Activated naive CD4-positive, alpha-beta T cell treated with anti-CD3 and anti-CD28 coated beads, Interleukin-2, amount 10 ng/mL, durations not matched to agents 7 days and 5 days (primary cell): ENCODE data around the gene RAET1G.
"Not testable (repeated sequence)": the region's sequence is repeated elsewhere in the genome, so short reads cannot be mapped to it uniquely, and the experiment has no call there.

Experiments used
- CTCF ChIA-PET: fragments of 350-600 bp; sonication (Branson Sonifier 250); formaldehyde crosslinking; loops from one replicate; lab custom pipeline; 2021; ENCODE audit warnings: antibody characterized with exemption; lab: Charles Lee
- DNase-seq: peaks from one replicate; pipeline ENCODE4 v3.0.0-alpha.2; 2020
- H3K27ac Mint-ChIP-seq: one replicate; pipeline ENCODE4 v1.8.0; 2021; ENCODE audit warnings: mild to moderate bottlenecking, moderate library complexity, mixed read lengths
- H3K27me3 Mint-ChIP-seq: one replicate; pipeline ENCODE4 v1.8.0; 2021; ENCODE audit warnings: mild to moderate bottlenecking, mixed read lengths
- H3K36me3 Mint-ChIP-seq: one replicate; pipeline ENCODE4 v1.8.0; 2021; ENCODE audit warnings: mixed read lengths
- H3K4me1 Mint-ChIP-seq: one replicate; pipeline ENCODE4 v1.8.0; 2021; ENCODE audit warnings: mixed read lengths
- H3K4me3 Mint-ChIP-seq: one replicate; pipeline ENCODE4 v1.8.0; 2021; ENCODE audit warnings: mild to moderate bottlenecking, moderate library complexity, mixed read lengths
- H3K9me3 Mint-ChIP-seq: one replicate; pipeline ENCODE4 v1.8.0; 2021; ENCODE audit warnings: mixed read lengths

The RAET1G gene

DNA sequence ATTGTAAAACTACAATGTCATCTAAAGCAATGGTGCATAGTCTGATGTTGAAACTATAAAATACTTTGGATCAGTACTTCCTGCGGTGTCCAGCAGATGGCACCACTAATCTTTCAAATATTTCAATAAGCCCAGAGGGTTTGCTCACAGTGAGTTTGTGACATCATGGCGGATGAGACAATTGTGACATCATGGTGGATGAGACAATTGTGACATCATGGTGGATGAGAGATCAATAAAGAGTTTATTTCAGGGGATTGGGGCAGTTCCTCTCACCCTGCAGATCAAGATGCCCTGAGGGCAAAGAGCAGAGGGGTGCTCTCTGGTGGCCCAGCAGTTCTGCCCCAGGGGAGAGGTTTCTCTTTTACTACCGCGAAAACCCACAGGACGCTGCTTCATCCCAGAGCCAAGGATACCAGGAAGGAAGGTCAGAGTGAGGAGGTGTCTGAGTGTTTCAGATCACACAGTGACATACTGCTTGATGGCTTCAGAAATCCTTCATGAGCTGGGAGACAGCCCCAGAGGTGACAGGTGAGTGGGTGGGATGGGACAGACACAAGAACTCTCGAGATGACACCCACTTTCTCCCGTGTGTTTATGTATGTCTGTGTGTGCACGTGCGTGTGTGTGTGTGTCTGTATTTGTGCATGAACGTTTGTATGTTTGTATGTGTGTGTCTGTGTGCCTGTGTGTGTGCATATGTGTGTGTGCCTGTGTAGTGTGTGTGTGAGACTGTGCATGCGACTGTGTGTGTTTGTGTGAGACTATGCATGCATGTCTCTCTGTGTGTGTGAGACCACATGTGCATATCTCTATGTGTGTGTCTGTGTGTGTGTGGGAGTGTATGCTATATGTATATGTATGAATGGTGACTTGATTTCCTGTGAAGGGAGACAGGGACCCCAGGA is 11.6 kb upstream of the RAET1G start:
- H3K4me3 Mint-ChIP-seq, result no peak overlapping the region
- peak; percentile 81 for DNase-seq

GRCh38 chr6:149933461-149933860 is 10.5 kb upstream of the RAET1G start:
- Mint-ChIP-seq H3K36me3 (no peaks in the 10 kb centered on the region), H3K4me3 (no peak overlapping the region), H3K27ac (no peak overlapping the region), H3K9me3 (no peaks in the 10 kb centered on the region), H3K27me3 (peaks cover 91% of the 10 kb centered on the region), H3K4me1 (peaks cover 29% of the 10 kb centered on the region)
- no peak for DNase-seq
- CTCF ChIA-PET, result interaction anchor here (1.5 kb wide), 1 partner anchor 84 kb away, joined by 5 read pairs; no protein-coding TSS in a partner anchor

More for the DNA sequence above, 11.6 kb upstream of the RAET1G start:
- Mint-ChIP-seq H3K4me1 (peaks cover 38% of the 10 kb centered on the region), H3K27ac (no peak overlapping the region), H3K9me3 (no peaks in the 10 kb centered on the region), H3K36me3 (no peaks in the 10 kb centered on the region), H3K27me3 (peaks cover 91% of the 10 kb centered on the region)
- CTCF ChIA-PET, result interaction anchor here (1.5 to 2.8 kb wide), 2 partner anchors 74 to 82 kb away, joined by 3 to 18 read pairs; no protein-coding TSS in a partner anchor

- no peak overlapping the region for H3K4me3 Mint-ChIP-seq
- no peaks in the 10 kb centered on the region for H3K9me3 Mint-ChIP-seq
- no peak overlapping the region for H3K27ac Mint-ChIP-seq
- peaks cover 24% of the 10 kb centered on the region for H3K4me1 Mint-ChIP-seq
- DNase-seq, result no peak
- CTCF ChIA-PET, result interaction anchor here (1.5 kb wide), 1 partner anchor 84 kb away, joined by 5 read pairs; no protein-coding TSS in a partner anchor
- H3K36me3 Mint-ChIP-seq, result no peaks in the 10 kb centered on the region
- H3K27me3 Mint-ChIP-seq, result peaks cover 91% of the 10 kb centered on the region
Observed at GRCh38 chr6:149933036-149933435, 10.1 kb upstream of the RAET1G start.

GRCh38 chr6:149931501-149931900 is 8.6 kb upstream of the RAET1G start:
- Mint-ChIP-seq H3K4me1 (peaks cover 15% of the 10 kb centered on the region), H3K27me3 (peaks cover 88% of the 10 kb centered on the region)
- CTCF ChIA-PET, result interaction anchor here (1.6 kb wide), 1 partner anchor 85 kb away, joined by 4 read pairs; no protein-coding TSS in a partner anchor

GRCh38 chr6:149929422-149929821 is 6.5 kb upstream of the RAET1G start:
- H3K4me1 Mint-ChIP-seq, result peaks cover 16% of the 10 kb centered on the region
- no peaks in the 10 kb centered on the region for H3K9me3 Mint-ChIP-seq
- CTCF ChIA-PET, result interaction anchor here (1.0 to 1.2 kb wide), 2 partner anchors 81 to 98 kb away, joined by 4 read pairs; no protein-coding TSS in a partner anchor
- H3K27me3 Mint-ChIP-seq, result peaks cover 88% of the 10 kb centered on the region
- no peaks in the 10 kb centered on the region for H3K36me3 Mint-ChIP-seq
- no peak overlapping the region for H3K4me3 Mint-ChIP-seq
- H3K27ac Mint-ChIP-seq, result no peak overlapping the region
- peak; percentile 36 for DNase-seq

More at GRCh38 chr6:149931501-149931900, 8.6 kb upstream of the RAET1G start:
- H3K9me3 Mint-ChIP-seq, result no peaks in the 10 kb centered on the region
- H3K36me3 Mint-ChIP-seq, result no peaks in the 10 kb centered on the region
- no peak for DNase-seq
- H3K4me3 Mint-ChIP-seq, result no peak overlapping the region
- H3K27ac Mint-ChIP-seq, result no peak overlapping the region

DNA sequence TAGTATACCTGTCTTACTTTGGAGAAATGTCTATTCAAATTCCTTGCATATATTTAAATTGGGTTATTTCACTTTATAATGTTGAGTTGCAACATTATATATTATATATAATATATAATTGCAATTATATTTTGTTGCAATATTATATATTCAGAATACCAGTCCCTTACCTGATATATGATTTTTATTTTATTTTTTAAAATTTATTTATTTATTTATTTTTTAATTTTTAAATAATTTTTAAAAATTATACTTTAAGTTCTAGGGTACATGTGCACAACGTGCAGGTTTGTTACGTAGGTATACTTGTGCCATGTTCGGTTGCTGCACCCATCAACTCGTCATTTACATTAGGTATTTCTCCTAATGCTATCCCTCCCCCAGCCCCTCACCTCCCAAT is 4.1 kb upstream of the RAET1G start:
- not testable (repeated sequence) for H3K4me3 Mint-ChIP-seq, H3K36me3 Mint-ChIP-seq, DNase-seq, H3K27ac Mint-ChIP-seq, H3K9me3 Mint-ChIP-seq
- peaks cover 30% of the 10 kb centered on the region for H3K4me1 Mint-ChIP-seq
- H3K27me3 Mint-ChIP-seq, result peaks cover 92% of the 10 kb centered on the region
- CTCF ChIA-PET, result interaction anchor here (0.7 kb wide), 3 partner anchors 87 to 95 kb away, joined by 3 to 5 read pairs (median 4); no protein-coding TSS in a partner anchor

GRCh38 chr6:149925974-149926777 is 3.3 kb upstream of the RAET1G start:
- CTCF ChIA-PET, result interaction anchor here (0.7 to 2.6 kb wide), 7 partner anchors 61 to 95 kb away, joined by 3 to 20 read pairs (median 6); no protein-coding TSS in a partner anchor
- Mint-ChIP-seq H3K9me3 (no peaks in the 10 kb centered on the region), H3K27ac (no peak overlapping the region), H3K36me3 (no peaks in the 10 kb centered on the region), H3K4me3 (peak overlapping the region; percentile 32), H3K4me1 (peaks cover 33% of the 10 kb centered on the region), H3K27me3 (peaks cover 96% of the 10 kb centered on the region)
- peak; percentile 88 for DNase-seq

- Mint-ChIP-seq H3K4me3 (peak overlapping the region; percentile 33), H3K27ac (no peak overlapping the region), H3K9me3 (no peaks in the 10 kb centered on the region), H3K27me3 (peaks cover 94% of the 10 kb centered on the region), H3K4me1 (peaks cover 33% of the 10 kb centered on the region), H3K36me3 (no peaks in the 10 kb centered on the region)
- peak; percentile 36 for DNase-seq
- CTCF ChIA-PET, result interaction anchor here (1.0 to 2.6 kb wide), 7 partner anchors 55 to 189 kb away, joined by 3 to 20 read pairs (median 6); no protein-coding TSS in a partner anchor
Observed at GRCh38 chr6:149925253-149925973, 2.5 kb upstream of the RAET1G start.

- Mint-ChIP-seq H3K27me3 (peaks cover 94% of the 10 kb centered on the region), H3K4me1 (peaks cover 33% of the 10 kb centered on the region), H3K4me3 (no peak overlapping the region), H3K27ac (no peak overlapping the region), H3K36me3 (no peaks in the 10 kb centered on the region), H3K9me3 (no peaks in the 10 kb centered on the region)
- DNase-seq, result no peak
- CTCF ChIA-PET, result interaction anchor here (1.0 to 2.6 kb wide), 8 partner anchors 55 to 188 kb away, joined by 3 to 20 read pairs (median 5); no protein-coding TSS in a partner anchor
Observed at GRCh38 chr6:149924933-149925252, 2.0 kb upstream of the RAET1G start.

- H3K9me3 Mint-ChIP-seq, result no peaks in the 10 kb centered on the region
- peaks cover 90% of the 10 kb centered on the region for H3K27me3 Mint-ChIP-seq
- CTCF ChIA-PET, result interaction anchor here (1.0 to 2.6 kb wide), 10 partner anchors 54 to 188 kb away, joined by 3 to 20 read pairs (median 4); no protein-coding TSS in a partner anchor
- peaks cover 33% of the 10 kb centered on the region for H3K4me1 Mint-ChIP-seq
- no peaks in the 10 kb centered on the region for H3K36me3 Mint-ChIP-seq
- no peak overlapping the region for H3K27ac Mint-ChIP-seq
- no peak for DNase-seq
- peak overlapping the region; percentile 5 for H3K4me3 Mint-ChIP-seq
Observed at GRCh38 chr6:149924206-149924932, 1.4 kb upstream of the RAET1G start.

GRCh38 chr6:149923327-149923986 is 536 bp upstream of the RAET1G start:
- no peak for DNase-seq
- H3K4me3 Mint-ChIP-seq, result peak overlapping the region; percentile 73
- H3K27me3 Mint-ChIP-seq, result peaks cover 89% of the 10 kb centered on the region
- H3K27ac Mint-ChIP-seq, result no peak overlapping the region
- peaks cover 33% of the 10 kb centered on the region for H3K4me1 Mint-ChIP-seq
- H3K9me3 Mint-ChIP-seq, result no peaks in the 10 kb centered on the region
- CTCF ChIA-PET, result interaction anchor here (1.0 to 2.6 kb wide), 6 partner anchors 81 to 94 kb away, joined by 3 to 20 read pairs (median 6); no protein-coding TSS in a partner anchor
- no peaks in the 10 kb centered on the region for H3K36me3 Mint-ChIP-seq

DNA sequence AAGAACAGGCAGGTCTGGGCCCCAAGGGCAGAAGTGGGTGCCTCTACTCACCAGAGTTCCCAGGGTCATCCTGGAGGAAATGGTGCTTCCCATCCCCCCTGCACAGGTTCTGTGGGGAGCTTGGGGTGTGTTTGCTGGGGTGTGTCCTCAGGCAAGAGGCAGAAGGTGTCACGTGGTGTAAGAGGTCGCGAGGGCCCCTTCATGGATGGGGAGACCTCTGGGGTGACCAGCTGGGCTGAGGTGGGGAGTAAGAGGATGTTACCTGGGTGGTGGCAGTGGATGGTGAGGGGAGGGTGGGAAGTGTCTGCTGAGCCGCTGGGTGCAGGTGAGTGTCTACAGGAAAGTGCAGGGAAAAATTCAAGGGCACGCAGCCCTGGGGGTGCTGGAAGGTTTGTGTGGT is 830 bp downstream of the RAET1G start:
- Mint-ChIP-seq H3K27me3 (peaks cover 84% of the 10 kb centered on the region), H3K4me1 (peaks cover 31% of the 10 kb centered on the region), H3K4me3 (peak overlapping the region; percentile 7)
- H3K27ac Mint-ChIP-seq, H3K36me3 Mint-ChIP-seq, CTCF ChIA-PET, DNase-seq, H3K9me3 Mint-ChIP-seq: not testable (repeated sequence)
